ENCODE measurements around the gene ULK1.

GRCh38 chr12:131894981-131895639 is 688 bp downstream of the ULK1 start:
- no peak for TF ChIP-seq CTCF (IDR thresholded peaks at IDR 0.05; ENCODE audit: poor library complexity, severe bottlenecking)
- no peak for TF ChIP-seq EZH2 (IDR thresholded peaks at IDR 0.05; ENCODE audit: borderline replicate concordance, insufficient read depth, low read length, poor library complexity, severe bottlenecking)
- TF ChIP-seq TAF1 (IDR thresholded peaks at IDR 0.05; ENCODE audit: low read depth): peak; percentile 1
- TF ChIP-seq SMC3 (conservative IDR thresholded peaks at IDR 0.05; ENCODE audit: poor library complexity): no peak
- no peak for TF ChIP-seq POLR2AphosphoS5 (IDR thresholded peaks at IDR 0.05)
- no peak for TF ChIP-seq REST (IDR thresholded peaks at IDR 0.05; ENCODE audit: borderline replicate concordance)
- TF ChIP-seq EP300 (conservative IDR thresholded peaks at IDR 0.05; ENCODE audit: poor library complexity, severe bottlenecking): no peak
